SU-DHL-6 (cell line): ENCODE measurements around the gene OR6C3.

Source experiments
- H2AFZ ChIP-seq: fragments of 200-600 bp; sonication (generic); 2 replicates; pipeline ENCODE4 v1.6.1; 2014; ENCODE audit warnings: low read depth, mild to moderate bottlenecking, moderate library complexity, mixed read lengths, antibody characterized with exemption, low read length; ENCODE audit not compliant: severe bottlenecking
- H3F3A ChIP-seq: fragments of 200-600 bp; shearing (Covaris generic); 2 replicates; pipeline ENCODE4 v1.6.0; 2016; ENCODE audit warnings: antibody characterized with exemption, mild to moderate bottlenecking; ENCODE audit not compliant: insufficient read depth
- H3K27ac ChIP-seq: fragments of 200-600 bp; sonication (generic); 2 replicates; pipeline ENCODE4 v1.5.1; 2016; ENCODE audit warnings: low read depth, mild to moderate bottlenecking, low read length, moderate library complexity, mixed read lengths
- H3K27me3 ChIP-seq: fragments of 200-600 bp; sonication (generic), shearing (Covaris generic); 2 replicates; pipeline ENCODE4 v1.6.0; 2014; ENCODE audit warnings: mild to moderate bottlenecking, low read length
- H3K36me3 ChIP-seq: fragments of 200-600 bp; sonication (generic); 2 replicates; pipeline ENCODE4 v1.6.1; 2014; ENCODE audit warnings: mild to moderate bottlenecking, low read length, mixed read lengths
- H3K4me2 ChIP-seq: fragments of 300-600, 200-600 bp; shearing (Covaris generic), sonication (generic); 2 replicates; pipeline ENCODE4 v1.6.0; 2014; ENCODE audit warnings: low read length, low read depth, mild to moderate bottlenecking; ENCODE audit not compliant: poor library complexity, severe bottlenecking
- H3K4me3 ChIP-seq: fragments of 200-600 bp; sonication (generic); 2 replicates; pipeline ENCODE4 v1.5.1; 2014; ENCODE audit warnings: antibody characterized with exemption, low read length, mild to moderate bottlenecking, mixed read lengths; ENCODE audit not compliant: insufficient read depth, poor library complexity, severe bottlenecking
- H3K79me2 ChIP-seq: fragments of 200-600 bp; sonication (generic); 2 replicates; pipeline ENCODE4 v1.6.1; 2014; ENCODE audit warnings: mild to moderate bottlenecking, low read length, moderate library complexity; ENCODE audit not compliant: insufficient read depth
- H3K9ac ChIP-seq: fragments of 200-600 bp; sonication (generic); 2 replicates; pipeline ENCODE4 v1.7.0; 2014; ENCODE audit warnings: mild to moderate bottlenecking, low read length
- H3K9me2 ChIP-seq: fragments of 200-600 bp; sonication (generic); replicated peaks from 2 replicates; pipeline ENCODE4 v1.6.1; 2014; ENCODE audit warnings: low read length; ENCODE audit not compliant: insufficient read depth
- H3K9me3 ChIP-seq: fragments of 200-600 bp; sonication (generic); 2 replicates; pipeline ENCODE4 v1.6.1; 2014; ENCODE audit warnings: low read length, mixed read lengths; ENCODE audit not compliant: insufficient read depth
- H4K20me1 ChIP-seq: fragments of 200-600 bp; sonication (generic); 2 replicates; pipeline ENCODE4 v1.6.1; 2014; ENCODE audit warnings: low read depth, mild to moderate bottlenecking, antibody characterized with exemption, low read length, moderate library complexity, mixed read lengths
- EZH2phosphoT487 ChIP-seq: fragments of 200-600 bp; sonication (generic), shearing (Covaris generic); conservative IDR thresholded peaks from 2 replicates; pipeline ENCODE4 v1.6.1; 2018; ENCODE audit warnings: mild to moderate bottlenecking, antibody characterized with exemption, low read length, moderate library complexity, mixed read lengths
- TF ChIP-seq, protein P1 (sequence below): fragments of 200-600 bp; sonication (generic); IDR thresholded peaks from one replicate; pipeline ENCODE4 v1.5.1; 2017; ENCODE audit warnings: antibody characterized with exemption, mild to moderate bottlenecking, low read length, moderate library complexity; ENCODE audit not compliant: insufficient read depth, poor library complexity, severe bottlenecking

OR6C3 gene

DNA sequence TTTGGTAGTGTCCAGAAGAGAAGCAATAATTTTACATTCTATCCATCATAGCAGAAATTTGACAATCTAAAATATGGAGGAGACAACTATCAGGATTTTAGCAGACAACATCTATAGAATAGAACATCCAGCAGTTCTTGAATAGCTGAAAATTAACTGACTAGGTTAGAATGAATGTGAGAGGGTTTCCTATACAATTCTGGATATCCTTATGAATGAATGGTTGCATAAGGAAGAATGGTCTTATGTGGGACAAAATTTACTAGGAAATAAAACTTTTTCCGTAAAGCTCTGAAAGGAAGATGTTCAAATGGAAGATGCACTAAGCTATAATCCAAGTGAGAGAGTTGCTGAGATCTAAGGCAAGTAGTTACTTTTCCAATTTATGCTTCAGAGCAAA is at the start of gene OR6C3:
Gene OR6C3, plus strand, starts transcription at position 301 of the 400 bp plus-strand sequence. CDS start 955 bp downstream, outside the sequence.
- no peak for TF ChIP-seq EZH2phosphoT487
- TF ChIP-seq, protein P1, sequence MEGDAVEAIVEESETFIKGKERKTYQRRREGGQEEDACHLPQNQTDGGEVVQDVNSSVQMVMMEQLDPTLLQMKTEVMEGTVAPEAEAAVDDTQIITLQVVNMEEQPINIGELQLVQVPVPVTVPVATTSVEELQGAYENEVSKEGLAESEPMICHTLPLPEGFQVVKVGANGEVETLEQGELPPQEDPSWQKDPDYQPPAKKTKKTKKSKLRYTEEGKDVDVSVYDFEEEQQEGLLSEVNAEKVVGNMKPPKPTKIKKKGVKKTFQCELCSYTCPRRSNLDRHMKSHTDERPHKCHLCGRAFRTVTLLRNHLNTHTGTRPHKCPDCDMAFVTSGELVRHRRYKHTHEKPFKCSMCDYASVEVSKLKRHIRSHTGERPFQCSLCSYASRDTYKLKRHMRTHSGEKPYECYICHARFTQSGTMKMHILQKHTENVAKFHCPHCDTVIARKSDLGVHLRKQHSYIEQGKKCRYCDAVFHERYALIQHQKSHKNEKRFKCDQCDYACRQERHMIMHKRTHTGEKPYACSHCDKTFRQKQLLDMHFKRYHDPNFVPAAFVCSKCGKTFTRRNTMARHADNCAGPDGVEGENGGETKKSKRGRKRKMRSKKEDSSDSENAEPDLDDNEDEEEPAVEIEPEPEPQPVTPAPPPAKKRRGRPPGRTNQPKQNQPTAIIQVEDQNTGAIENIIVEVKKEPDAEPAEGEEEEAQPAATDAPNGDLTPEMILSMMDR = no peak
- Histone ChIP-seq H3F3A (no peaks in the 10 kb centered on the region), H3K27ac (no peak within 1 kb of the TSS), H3K4me2 (no peak within 1 kb of the TSS), H3K9me3 (no peaks in the 10 kb centered on the region), H3K27me3 (no peaks in the 10 kb centered on the region), H3K4me3 (no peak within 1 kb of the TSS), H3K9me2 (no peaks in the 10 kb centered on the region), H3K36me3 (no peaks in the 10 kb centered on the region), H4K20me1 (0 out of 2 replicates have a peak, but pooled peaks cover 3% of the 10 kb centered on the region), H3K9ac (no peak within 1 kb of the TSS), H3K79me2 (no peaks in the 10 kb centered on the region), H2AFZ (no peak within 1 kb of the TSS)

DNA sequence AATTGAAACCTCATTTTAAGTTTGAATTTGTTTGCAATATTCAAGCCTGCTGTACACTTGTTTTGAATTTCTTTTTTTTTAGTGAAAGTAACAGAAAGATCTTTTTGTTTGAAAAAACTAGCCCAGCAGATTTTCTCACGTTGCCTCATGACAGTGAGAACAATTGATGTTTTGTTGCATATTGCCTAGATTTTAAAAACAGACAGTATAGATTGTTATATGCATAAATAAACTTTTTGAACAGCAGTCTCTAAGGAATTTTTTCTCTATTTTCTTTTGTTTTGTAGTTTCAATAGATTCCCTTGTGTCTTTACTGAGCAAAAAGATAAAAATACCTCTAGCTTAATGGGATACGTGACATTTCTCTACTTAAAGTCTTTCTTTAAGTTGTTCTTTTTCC is 49.6 kb upstream of the OR6C3 start:
- no peaks in the 10 kb centered on the region for H3K79me2 ChIP-seq
- no peak overlapping the region for H3K4me3 ChIP-seq
- no peak overlapping the region for H2AFZ ChIP-seq
- H3K4me2 ChIP-seq = no peak overlapping the region
- H3K27me3 ChIP-seq = no peaks in the 10 kb centered on the region
- H4K20me1 ChIP-seq = no peaks in the 10 kb centered on the region
- no peaks in the 10 kb centered on the region for H3F3A ChIP-seq
- H3K9ac ChIP-seq = no peak overlapping the region
- TF ChIP-seq, protein P1 = no peak
- no peak for TF ChIP-seq EZH2phosphoT487
- no peaks in the 10 kb centered on the region for H3K9me2 ChIP-seq
- H3K9me3 ChIP-seq = no peaks in the 10 kb centered on the region
- H3K36me3 ChIP-seq = no peaks in the 10 kb centered on the region
- no peak overlapping the region for H3K27ac ChIP-seq

DNA sequence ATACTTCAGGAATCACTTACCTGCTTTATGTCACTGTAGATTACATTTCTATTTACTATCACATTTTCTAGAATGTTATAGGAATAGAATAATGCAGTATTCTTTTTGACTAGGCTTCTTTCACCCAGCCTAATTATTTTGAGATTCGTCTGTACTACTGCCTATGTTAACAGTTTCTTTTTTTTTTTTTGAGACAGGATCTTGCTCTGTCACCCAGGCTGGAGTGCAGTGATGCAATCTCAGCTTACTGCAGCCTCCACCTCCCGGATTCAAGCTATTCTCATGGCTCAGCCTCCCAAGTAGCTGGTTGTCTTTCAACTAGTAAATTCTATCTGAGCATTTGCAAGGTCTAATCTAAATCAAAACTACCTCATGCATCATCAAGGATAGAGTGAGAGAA is 40.5 kb upstream of the OR6C3 start:
- no peak for TF ChIP-seq EZH2phosphoT487
- TF ChIP-seq, protein P1 = no peak
- no peaks in the 10 kb centered on the region for H3K36me3 ChIP-seq
- no peak overlapping the region for H2AFZ ChIP-seq

More for the DNA sequence above, 40.5 kb upstream of the OR6C3 start:
- Histone ChIP-seq H3K4me2 (no peak overlapping the region), H4K20me1 (no peaks in the 10 kb centered on the region), H3K9me2 (no peaks in the 10 kb centered on the region), H3K9me3 (no peaks in the 10 kb centered on the region), H3F3A (no peaks in the 10 kb centered on the region), H3K27ac (no peak overlapping the region), H3K27me3 (no peaks in the 10 kb centered on the region), H3K4me3 (no peak overlapping the region), H3K79me2 (no peaks in the 10 kb centered on the region), H3K9ac (no peak overlapping the region)
